AG09309 (cell line): ENCODE measurements around the gene CERT1.

Experiments
- DNase-seq: peaks from one replicate; pipeline ENCODE4 v3.0.0-alpha.2; 2010; ENCODE audit warnings: low read depth
- H3K4me3 ChIP-seq: 2 replicates; pipeline ENCODE4 v1.5.1; 2011; ENCODE audit warnings: mild to moderate bottlenecking, low read depth, low read length, moderate library complexity; ENCODE audit not compliant: control insufficient read depth
- TF ChIP-seq, protein P1 (sequence below): IDR thresholded peaks from 2 replicates; pipeline ENCODE4 v1.5.1; 2011; ENCODE audit warnings: mild to moderate bottlenecking, low read depth, low read length, inconsistent platforms; ENCODE audit not compliant: insufficient read depth, control insufficient read depth; ENCODE audit errors: missing control alignments

Gene CERT1

DNA sequence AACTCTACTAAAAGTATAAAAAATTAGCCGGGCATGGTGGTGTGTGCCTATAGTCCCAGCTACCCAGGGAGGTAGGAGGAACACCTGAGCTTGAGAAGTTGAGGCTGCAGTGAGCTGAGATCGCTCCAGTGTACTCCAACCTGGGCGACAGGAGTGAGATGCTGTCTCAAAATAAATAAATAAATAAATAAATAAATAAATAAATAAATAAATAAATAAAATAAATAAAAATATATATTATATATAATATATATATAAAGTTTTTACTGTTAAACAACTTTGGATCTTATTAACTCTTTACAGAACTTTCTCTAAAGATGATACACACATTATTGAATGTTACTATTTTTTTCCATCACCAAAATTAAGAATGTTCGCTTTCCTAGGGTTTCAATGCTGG, 136.0 kb downstream of the CERT1 start:
- DNase-seq = no peak
- TF ChIP-seq, protein P1, sequence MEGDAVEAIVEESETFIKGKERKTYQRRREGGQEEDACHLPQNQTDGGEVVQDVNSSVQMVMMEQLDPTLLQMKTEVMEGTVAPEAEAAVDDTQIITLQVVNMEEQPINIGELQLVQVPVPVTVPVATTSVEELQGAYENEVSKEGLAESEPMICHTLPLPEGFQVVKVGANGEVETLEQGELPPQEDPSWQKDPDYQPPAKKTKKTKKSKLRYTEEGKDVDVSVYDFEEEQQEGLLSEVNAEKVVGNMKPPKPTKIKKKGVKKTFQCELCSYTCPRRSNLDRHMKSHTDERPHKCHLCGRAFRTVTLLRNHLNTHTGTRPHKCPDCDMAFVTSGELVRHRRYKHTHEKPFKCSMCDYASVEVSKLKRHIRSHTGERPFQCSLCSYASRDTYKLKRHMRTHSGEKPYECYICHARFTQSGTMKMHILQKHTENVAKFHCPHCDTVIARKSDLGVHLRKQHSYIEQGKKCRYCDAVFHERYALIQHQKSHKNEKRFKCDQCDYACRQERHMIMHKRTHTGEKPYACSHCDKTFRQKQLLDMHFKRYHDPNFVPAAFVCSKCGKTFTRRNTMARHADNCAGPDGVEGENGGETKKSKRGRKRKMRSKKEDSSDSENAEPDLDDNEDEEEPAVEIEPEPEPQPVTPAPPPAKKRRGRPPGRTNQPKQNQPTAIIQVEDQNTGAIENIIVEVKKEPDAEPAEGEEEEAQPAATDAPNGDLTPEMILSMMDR = no peak

GRCh38 chr5:75374394-75374814, 137.0 kb downstream of the CERT1 start:
- no peak for DNase-seq
- no peak overlapping the region for H3K4me3 ChIP-seq
- TF ChIP-seq, protein P1 = no peak

More for the DNA sequence above, 136.0 kb downstream of the CERT1 start:
- H3K4me3 ChIP-seq = no peak overlapping the region

DNA sequence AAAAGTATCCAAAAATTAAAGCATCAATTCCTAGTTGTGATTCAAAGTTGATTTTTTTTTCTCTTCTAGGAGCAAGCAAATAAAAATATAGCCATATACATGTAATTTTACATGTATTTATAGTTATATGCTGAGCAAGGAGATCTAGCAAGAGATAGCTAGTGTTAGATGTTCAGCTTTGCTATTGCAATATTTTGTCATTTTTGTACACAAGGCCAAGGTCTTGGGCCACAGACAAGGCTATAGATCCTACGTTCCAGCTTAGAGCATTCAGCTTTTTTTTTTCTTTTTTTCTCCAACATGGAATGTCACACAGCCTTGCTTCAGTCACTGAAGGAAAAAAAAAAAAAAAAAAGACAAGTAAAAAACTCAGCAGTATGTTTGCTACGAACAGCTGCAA, 137.6 kb downstream of the CERT1 start:
- H3K4me3 ChIP-seq = no peak overlapping the region
- no peak for DNase-seq
- TF ChIP-seq, protein P1 = no peak

DNA sequence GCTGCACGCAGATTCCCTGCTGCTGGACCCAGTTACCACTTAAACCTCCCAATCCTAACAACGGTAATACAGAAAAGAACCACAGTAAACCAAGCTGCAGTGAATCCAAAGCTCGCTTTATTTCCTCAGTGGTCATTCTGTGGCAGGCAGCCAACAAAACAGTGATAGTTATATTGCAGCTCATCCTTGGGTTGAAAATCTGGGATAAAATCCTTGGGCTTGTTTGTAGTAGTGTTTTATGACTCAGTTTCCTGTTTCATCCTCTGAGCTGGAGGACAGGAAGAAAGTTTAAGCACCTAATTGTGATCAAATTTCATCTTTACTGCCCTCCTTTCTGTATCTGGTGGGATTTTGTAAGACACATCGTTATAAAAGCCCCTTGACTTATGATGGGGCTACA, 143.0 kb downstream of the CERT1 start:
- TF ChIP-seq, protein P1 = no peak
- no peak for DNase-seq
- no peak overlapping the region for H3K4me3 ChIP-seq

DNA sequence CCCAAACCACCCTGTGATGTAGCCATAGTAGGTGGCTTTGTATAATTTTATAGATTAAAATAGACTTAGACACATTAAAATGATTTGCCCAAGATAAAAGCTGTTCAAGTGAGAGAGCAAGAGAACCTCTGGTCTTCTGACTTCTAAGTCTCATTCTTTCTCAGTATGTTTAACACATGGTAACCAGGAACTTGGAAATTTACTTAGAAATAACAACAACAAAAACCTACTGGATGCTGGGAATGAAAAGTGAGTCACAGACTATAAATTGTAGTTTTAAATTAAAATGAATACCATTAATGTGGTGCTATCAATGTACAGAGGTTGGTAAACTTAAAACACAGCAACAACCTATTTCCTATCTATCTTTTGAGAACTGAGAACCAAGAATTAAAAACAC, 144.0 kb downstream of the CERT1 start:
- TF ChIP-seq, protein P1 = no peak
- no peak overlapping the region for H3K4me3 ChIP-seq
- peak; percentile 13 for DNase-seq

- DNase-seq = no peak
These were observed 144.6 kb downstream of the CERT1 start for GRCh38 chr5:75366787-75367186.

More at GRCh38 chr5:75366787-75367186, 144.6 kb downstream of the CERT1 start:
- TF ChIP-seq, protein P1 = no peak
- H3K4me3 ChIP-seq = no peak overlapping the region
